Astrocyte of the cerebellum (primary cell): ENCODE measurements around the gene CAB39.

Experiments used
- DNase-seq: peaks from one replicate; pipeline ENCODE4 v3.0.0-alpha.2; 2011; ENCODE audit warnings: low read depth
- H3K4me3 ChIP-seq: 2 replicates; pipeline ENCODE4 v1.5.1; 2011; ENCODE audit warnings: mild to moderate bottlenecking, low read depth, low read length, moderate library complexity
- CTCF ChIP-seq: IDR thresholded peaks from 2 replicates; pipeline ENCODE4 v1.5.1; 2012; ENCODE audit warnings: low read length, low read depth, moderate library complexity, mild to moderate bottlenecking; ENCODE audit errors: missing control alignments
- in situ Hi-C: cut with HindIII; loops from 2 replicates; pipeline ENCODE4 v1.10.0; 2017; ENCODE audit warnings: low sequenced_read_pairs

CAB39 gene

DNA sequence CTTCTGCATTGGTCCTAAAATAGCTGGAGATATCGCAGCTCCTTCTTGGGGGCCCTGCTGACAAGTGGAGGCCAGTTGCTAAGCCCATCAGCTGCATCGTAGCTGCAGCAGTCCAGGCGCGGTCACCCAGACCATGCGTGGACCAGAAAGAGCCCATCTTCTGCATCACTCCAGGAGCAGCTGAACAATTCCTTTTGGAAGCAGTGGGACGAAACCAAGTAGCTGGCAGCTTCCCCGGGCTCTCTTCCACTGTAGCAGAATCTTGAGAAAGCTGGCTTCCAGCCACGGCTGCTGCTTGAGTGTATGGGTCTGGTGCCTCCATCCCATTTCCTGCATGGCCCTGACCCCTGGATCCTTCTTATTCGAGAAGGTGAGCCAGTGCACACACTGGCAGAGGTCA is 22.2 kb upstream of the CAB39 start:
- no peak for TF ChIP-seq CTCF
- peak; percentile 88 for DNase-seq
- no peak overlapping the region for H3K4me3 ChIP-seq
- in situ Hi-C loops = no loop called here

GRCh38 chr2:230691005-230691647 is 21.5 kb upstream of the CAB39 start:
- DNase-seq = peak; percentile 67
- H3K4me3 ChIP-seq = no peak overlapping the region
- in situ Hi-C loops = no loop called here
- no peak for TF ChIP-seq CTCF

DNA sequence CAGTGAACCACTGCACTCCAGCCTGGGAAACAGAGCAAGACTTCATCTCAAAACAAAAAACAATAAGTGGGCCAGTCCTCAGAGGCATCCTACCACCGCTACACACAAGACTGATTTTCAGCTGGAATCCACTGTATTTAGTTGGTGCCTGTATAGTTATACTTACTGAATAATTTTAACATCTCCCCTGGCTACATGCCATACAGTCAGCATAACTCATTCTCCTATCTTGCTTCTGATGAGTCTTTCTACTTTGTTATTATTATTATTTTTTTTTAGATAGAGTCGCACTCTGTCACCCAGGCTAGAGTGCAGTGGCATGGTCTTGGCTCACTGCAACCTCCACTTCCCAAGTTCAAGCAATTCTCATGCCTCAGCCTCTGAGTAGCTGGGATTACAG is 19.9 kb upstream of the CAB39 start:
- DNase-seq = no peak
- no peak for TF ChIP-seq CTCF
- no peak overlapping the region for H3K4me3 ChIP-seq
- in situ Hi-C loops = no loop called here

DNA sequence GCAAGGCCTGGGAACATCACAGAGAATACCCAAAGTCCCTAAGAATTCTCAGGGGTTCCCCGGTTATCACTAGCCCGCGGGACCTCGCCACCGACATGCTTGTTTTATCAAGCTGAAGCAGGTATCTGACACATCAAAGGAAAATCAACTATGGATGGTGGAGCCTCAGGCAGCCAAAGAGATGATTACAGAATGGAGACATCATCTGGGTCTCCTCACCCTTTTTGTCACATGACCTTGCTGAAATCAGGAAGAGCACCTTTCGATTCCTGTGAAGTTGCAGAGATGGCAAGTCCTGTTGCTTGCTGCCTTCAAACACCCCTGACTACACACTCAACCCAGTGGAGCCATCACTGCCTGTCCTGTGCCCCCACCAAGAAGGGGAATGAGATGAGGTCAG is 19.2 kb upstream of the CAB39 start:
- DNase-seq = no peak
- no peak for TF ChIP-seq CTCF
- in situ Hi-C loops = no loop called here

DNA sequence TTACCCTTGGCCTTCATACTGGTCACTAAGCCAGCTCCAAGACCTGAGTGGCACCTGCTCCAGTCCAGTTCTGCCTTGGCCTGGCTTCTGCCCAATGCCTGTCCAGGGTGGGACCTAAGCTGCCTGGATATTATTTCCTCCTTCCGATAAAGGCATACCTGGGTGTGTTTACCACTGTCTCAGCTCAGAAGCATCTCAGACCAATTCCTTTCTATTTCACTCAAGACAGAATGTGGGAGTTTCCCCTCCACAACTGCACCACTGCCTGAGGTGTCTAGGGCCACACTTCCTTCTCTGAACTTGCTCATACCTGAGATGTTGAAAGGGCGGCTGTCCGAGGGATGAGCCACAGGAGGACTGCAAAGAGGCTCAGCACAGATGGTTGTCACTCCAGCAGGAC is 18.4 kb upstream of the CAB39 start:
- DNase-seq = no peak
- no peak for TF ChIP-seq CTCF
- in situ Hi-C loops = no loop called here
- H3K4me3 ChIP-seq = no peak overlapping the region

More for the DNA sequence above, 19.2 kb upstream of the CAB39 start:
- H3K4me3 ChIP-seq = no peak overlapping the region

GRCh38 chr2:230695551-230695950 is 17.1 kb upstream of the CAB39 start:
- TF ChIP-seq CTCF = no peak
- in situ Hi-C loops = no loop called here
- no peak for DNase-seq
- H3K4me3 ChIP-seq = no peak overlapping the region
